ENCODE results near the gene FHL2.

FHL2 gene

GRCh38 chr2:105315314-105315713 is 83.5 kb downstream of the FHL2 start:
- in situ Hi-C loops (cut with MboI; ENCODE audit: low sequenced_read_pairs, unreplicated experiment): no loop called here
- no peak for DNase-seq (ENCODE audit: low spot score)
- TF ChIP-seq CTCF (IDR thresholded peaks at IDR 0.05; ENCODE audit: borderline replicate concordance, control extremely low read depth, extremely low read depth, insufficient read depth, missing control alignments): no peak

DNA sequence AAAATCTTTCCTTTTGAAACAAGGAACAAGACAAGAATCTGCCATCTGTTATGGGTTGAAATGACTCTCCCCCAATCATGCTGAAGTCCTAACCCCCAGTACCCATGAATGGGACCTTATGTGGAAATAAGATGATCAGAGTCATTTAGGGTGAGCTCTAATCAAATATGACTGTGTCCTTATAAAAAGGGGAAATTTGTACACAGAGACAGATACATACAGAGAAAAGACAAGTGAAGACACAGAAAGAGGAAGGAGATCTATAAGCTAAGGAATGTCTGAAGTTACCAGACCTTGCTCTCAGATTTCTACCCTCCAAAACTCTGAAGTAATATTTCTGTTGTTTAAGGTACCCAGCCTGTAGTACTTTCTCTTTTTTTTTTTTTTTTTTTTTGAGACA is 85.0 kb downstream of the FHL2 start:
- no peak for TF ChIP-seq CTCF (IDR thresholded peaks at IDR 0.05; ENCODE audit: borderline replicate concordance, control extremely low read depth, extremely low read depth, insufficient read depth, missing control alignments)
- DNase-seq (ENCODE audit: low spot score): no peak
- in situ Hi-C loops (cut with MboI; ENCODE audit: low sequenced_read_pairs, unreplicated experiment): no loop called here
